Bronchial epithelial cell (primary cell): ENCODE results near the gene ACOT7. TPM values are rescaled to one million over a fixed set of nuclear protein-coding genes. Genes with fewer than 3 reads are reported as not detected.
A peak's percentile ranks its signal among the peaks of the same experiment; 100 is the strongest.

ENCODE experiments used
- DNase-seq: peaks from one replicate; pipeline ENCODE4 v3.0.0-alpha.2; 2010; ENCODE audit warnings: low read depth
- FAIRE-seq: peaks from 2 replicates; lab custom pipeline; 2011; peaks lifted over from hg19 to GRCh38; lab: Jason Lieb, UNC
- H3K27me3 ChIP-seq: 2 replicates; pipeline ENCODE4 v1.5.1; 2011; ENCODE audit warnings: low read length; ENCODE audit not compliant: control insufficient read depth, insufficient read depth
- H3K36me3 ChIP-seq: 2 replicates; pipeline ENCODE4 v1.5.1; 2011; ENCODE audit warnings: low read length; ENCODE audit not compliant: control insufficient read depth, insufficient read depth
- H3K4me3 ChIP-seq: 2 replicates; pipeline ENCODE4 v1.5.1; 2011; ENCODE audit warnings: mild to moderate bottlenecking, low read depth, low read length, control low read depth
- CTCF ChIP-seq: IDR thresholded peaks from 2 replicates; pipeline ENCODE4 v1.5.1; 2011; ENCODE audit warnings: mild to moderate bottlenecking, moderate library complexity, low read length, control low read depth, inconsistent platforms; ENCODE audit not compliant: insufficient read depth, severe bottlenecking
- total RNA-seq: library from RNA; depleted of rRNA; stranded (reverse); fragments of >200 nt; gene quantifications from 2 replicates; pipeline ENCODE4 v1.2.1, GENCODE V29; 2014

Gene ACOT7
- total RNA-seq, 1 donor from 2014 or later = 89.8 TPM

GRCh38 chr1:6357243-6357936, 36.2 kb downstream of the ACOT7 start:
- peaks cover 1% of the 10 kb centered on the region for H3K36me3 ChIP-seq
- H3K27me3 ChIP-seq = no peaks in the 10 kb centered on the region
- no peak overlapping the region for H3K4me3 ChIP-seq
- no peak for DNase-seq
- FAIRE-seq = no peak
- peak; percentile 36 for TF ChIP-seq CTCF

GRCh38 chr1:6355621-6356020, 37.9 kb downstream of the ACOT7 start:
- TF ChIP-seq CTCF = no peak
- FAIRE-seq = no peak
- H3K27me3 ChIP-seq = no peaks in the 10 kb centered on the region

GRCh38 chr1:6354659-6355317, 38.8 kb downstream of the ACOT7 start:
- no peak for DNase-seq
- TF ChIP-seq CTCF = no peak
- Histone ChIP-seq H3K4me3 (no peak overlapping the region), H3K36me3 (peaks cover 1% of the 10 kb centered on the region), H3K27me3 (no peaks in the 10 kb centered on the region)
- FAIRE-seq = no peak

More at GRCh38 chr1:6355621-6356020, 37.9 kb downstream of the ACOT7 start:
- Histone ChIP-seq H3K4me3 (no peak overlapping the region), H3K36me3 (peaks cover 1% of the 10 kb centered on the region)
- DNase-seq = no peak

GRCh38 chr1:6353955-6354658, 39.5 kb downstream of the ACOT7 start:
- FAIRE-seq = no peak
- H3K4me3 ChIP-seq = no peak overlapping the region
- peaks cover 1% of the 10 kb centered on the region for H3K36me3 ChIP-seq
- no peaks in the 10 kb centered on the region for H3K27me3 ChIP-seq
- no peak for DNase-seq
- TF ChIP-seq CTCF = no peak

GRCh38 chr1:6353619-6353954, 40.0 kb downstream of the ACOT7 start:
- FAIRE-seq = no peak
- Histone ChIP-seq H3K4me3 (no peak overlapping the region), H3K27me3 (no peaks in the 10 kb centered on the region), H3K36me3 (peaks cover 1% of the 10 kb centered on the region)
- TF ChIP-seq CTCF = no peak
- no peak for DNase-seq
